A673 (cell line): ENCODE results near the gene WNT16. TPM values are rescaled to one million over a fixed set of nuclear protein-coding genes. Genes with fewer than 3 reads are reported as not detected.

Experiments used
- BruUV-seq: library from RNA; stranded (reverse); fragments of 400-500 nt; replicated peaks from 2 replicates; lab custom pipeline; 2021; lab: Mats Ljungman, UMichigan
- CTCF ChIA-PET: fragments of 300-600 bp; sonication (Branson Sonifier 250); formaldehyde crosslinking; loops from one replicate; lab custom pipeline; 2022; ENCODE audit warnings: antibody characterized with exemption; lab: Charles Lee
- POLR2A ChIA-PET: fragments of 300-600 bp; sonication (Branson Sonifier 250); formaldehyde crosslinking; loops from one replicate; lab custom pipeline; 2022; ENCODE audit warnings: antibody characterized with exemption; ENCODE audit not compliant: low non-redundant PET; lab: Charles Lee
- DNase-seq: peaks from one replicate; pipeline ENCODE4 v3.0.0-alpha.2; 2015; ENCODE audit warnings: low spot score
- H3K27ac ChIP-seq: fragments of 200-600 bp; sonication (generic); 2 replicates; pipeline ENCODE4 v1.5.1; 2016; ENCODE audit warnings: mixed run types, low read depth, mild to moderate bottlenecking, mixed read lengths, antibody characterized with exemption, low read length; ENCODE audit not compliant: poor library complexity, severe bottlenecking
- H3K27me3 ChIP-seq: fragments of 200-600 bp; sonication (generic); replicated peaks from 2 replicates; pipeline ENCODE4 v1.6.1; 2017; ENCODE audit warnings: mixed run types, low read depth, mild to moderate bottlenecking, mixed read lengths, antibody characterized with exemption, low read length; ENCODE audit not compliant: insufficient read depth, poor library complexity
- H3K36me3 ChIP-seq: fragments of 200-600 bp; sonication (generic); 2 replicates; pipeline ENCODE4 v1.6.1; 2016; ENCODE audit warnings: mixed run types, mild to moderate bottlenecking, mixed read lengths, antibody characterized with exemption, low read length; ENCODE audit not compliant: insufficient read depth, poor library complexity, severe bottlenecking
- H3K4me1 ChIP-seq: fragments of 200-600 bp; sonication (generic); 2 replicates; pipeline ENCODE4 v1.6.1; 2017; ENCODE audit warnings: mixed run types, mild to moderate bottlenecking, mixed read lengths, antibody characterized with exemption, low read length; ENCODE audit not compliant: insufficient read depth, poor library complexity, severe bottlenecking
- H3K4me3 ChIP-seq: fragments of 200-600 bp; sonication (generic); 2 replicates; pipeline ENCODE4 v1.5.1; 2016; ENCODE audit warnings: low read depth, mixed run types, mild to moderate bottlenecking, mixed read lengths, low read length; ENCODE audit not compliant: poor library complexity, severe bottlenecking
- H3K9me3 ChIP-seq: fragments of 200-600 bp; sonication (generic); 2 replicates; pipeline ENCODE4 v1.6.1; 2016; ENCODE audit warnings: mixed run types, low read depth, mild to moderate bottlenecking, mixed read lengths, antibody characterized with exemption, low read length; ENCODE audit not compliant: poor library complexity, severe bottlenecking
- EZH2 ChIP-seq: fragments of 200-600 bp; sonication (generic); IDR thresholded peaks from 2 replicates; pipeline ENCODE4 v1.6.1; 2017; ENCODE audit warnings: borderline replicate concordance, low read depth, mild to moderate bottlenecking, mixed read lengths, antibody characterized with exemption, low read length; ENCODE audit not compliant: poor library complexity, severe bottlenecking
- intact Hi-C: fragments of 100-400 bp; cut with micrococcal nuclease; formaldehyde crosslinking; loops from one replicate; pipeline ENCODE4 v1.10.0; 2022; ENCODE audit not compliant: unreplicated experiment
- total RNA-seq: library from RNA; stranded (reverse); gene quantifications from 2 replicates; pipeline ENCODE4 v1.2.3, GENCODE V29; 2021
- TF ChIP-seq, protein P1 (sequence below): fragments of 300-800, 200-600 bp; sonication (generic); conservative IDR thresholded peaks from 2 replicates; pipeline ENCODE4 v1.5.1; 2017; ENCODE audit warnings: low read depth, mild to moderate bottlenecking, antibody characterized with exemption, low read length, moderate library complexity, mixed read lengths

The WNT16 gene
- total RNA-seq, 1 experiment from 2014 or later, result not detected

GRCh38 chr7:121342631-121343030, 13.8 kb downstream of the WNT16 start:
- DNase-seq, result no peak
- peaks cover 9% of the 10 kb centered on the region for H3K4me1 ChIP-seq
- intact Hi-C loops, result no loop called here
- no peaks in the 10 kb centered on the region for H3K9me3 ChIP-seq
- H3K36me3 ChIP-seq, result no peaks in the 10 kb centered on the region
- ChIA-PET POLR2A (no interaction called here), CTCF (interaction anchor here (0.6 kb wide), 1 partner anchor 12 kb away, joined by 4 read pairs; no protein-coding TSS in a partner anchor)
- no peak for TF ChIP-seq EZH2
- TF ChIP-seq, protein P1, sequence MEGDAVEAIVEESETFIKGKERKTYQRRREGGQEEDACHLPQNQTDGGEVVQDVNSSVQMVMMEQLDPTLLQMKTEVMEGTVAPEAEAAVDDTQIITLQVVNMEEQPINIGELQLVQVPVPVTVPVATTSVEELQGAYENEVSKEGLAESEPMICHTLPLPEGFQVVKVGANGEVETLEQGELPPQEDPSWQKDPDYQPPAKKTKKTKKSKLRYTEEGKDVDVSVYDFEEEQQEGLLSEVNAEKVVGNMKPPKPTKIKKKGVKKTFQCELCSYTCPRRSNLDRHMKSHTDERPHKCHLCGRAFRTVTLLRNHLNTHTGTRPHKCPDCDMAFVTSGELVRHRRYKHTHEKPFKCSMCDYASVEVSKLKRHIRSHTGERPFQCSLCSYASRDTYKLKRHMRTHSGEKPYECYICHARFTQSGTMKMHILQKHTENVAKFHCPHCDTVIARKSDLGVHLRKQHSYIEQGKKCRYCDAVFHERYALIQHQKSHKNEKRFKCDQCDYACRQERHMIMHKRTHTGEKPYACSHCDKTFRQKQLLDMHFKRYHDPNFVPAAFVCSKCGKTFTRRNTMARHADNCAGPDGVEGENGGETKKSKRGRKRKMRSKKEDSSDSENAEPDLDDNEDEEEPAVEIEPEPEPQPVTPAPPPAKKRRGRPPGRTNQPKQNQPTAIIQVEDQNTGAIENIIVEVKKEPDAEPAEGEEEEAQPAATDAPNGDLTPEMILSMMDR, result no peak
- H3K27me3 ChIP-seq, result no peaks in the 10 kb centered on the region
- no peak overlapping the region for H3K4me3 ChIP-seq
- no TSS peak for BruUV-seq
- H3K27ac ChIP-seq, result no peak overlapping the region

DNA sequence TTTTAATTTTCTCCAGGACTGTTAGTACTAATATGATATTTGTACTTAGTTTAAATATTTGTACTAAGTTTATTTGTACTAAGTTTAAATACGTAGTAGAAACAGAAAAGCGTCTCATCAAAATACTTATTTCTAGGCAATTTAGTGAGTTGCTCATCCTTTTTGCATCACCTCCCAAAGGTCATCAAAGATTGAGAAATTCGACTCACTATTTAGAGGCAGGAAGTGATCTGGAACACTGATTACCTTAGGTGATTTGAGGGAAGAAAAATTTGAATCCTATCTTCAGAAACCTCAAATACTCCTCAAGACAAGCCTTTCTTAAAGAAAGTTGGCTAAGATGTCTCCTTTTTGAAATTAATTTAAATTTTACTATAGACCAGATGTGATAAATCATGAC, 14.5 kb downstream of the WNT16 start:
- Histone ChIP-seq H3K9me3 (no peaks in the 10 kb centered on the region), H3K27me3 (no peaks in the 10 kb centered on the region), H3K36me3 (no peaks in the 10 kb centered on the region), H3K4me3 (no peak overlapping the region), H3K27ac (no peak overlapping the region), H3K4me1 (peaks cover 9% of the 10 kb centered on the region)
- BruUV-seq, result no TSS peak
- no peak for TF ChIP-seq EZH2
- TF ChIP-seq, protein P1, result no peak
- ChIA-PET POLR2A (no interaction called here), CTCF (no interaction called here)
- intact Hi-C loops, result no loop called here
- DNase-seq, result no peak

- H3K4me1 ChIP-seq, result peaks cover 9% of the 10 kb centered on the region
- POLR2A ChIA-PET, result no interaction called here
- H3K4me3 ChIP-seq, result no peak overlapping the region
- no peaks in the 10 kb centered on the region for H3K27me3 ChIP-seq
- no TSS peak for BruUV-seq
- CTCF ChIA-PET, result no interaction called here
- H3K27ac ChIP-seq, result no peak overlapping the region
- no peak for TF ChIP-seq EZH2
- TF ChIP-seq, protein P1, result no peak
- no peaks in the 10 kb centered on the region for H3K36me3 ChIP-seq
- intact Hi-C loops, result no loop called here
- DNase-seq, result no peak
- H3K9me3 ChIP-seq, result no peaks in the 10 kb centered on the region
These were observed 15.3 kb downstream of the WNT16 start for GRCh38 chr7:121344093-121344492.
